WTC11 (cell line): Measurements from ENCODE around the gene MAT2A. TPM values are rescaled to one million over a fixed set of nuclear protein-coding genes. Genes with fewer than 3 reads are reported as not detected.

Experiments used
- ATAC-seq: fragments of 200-7000 bp; cut with Tn5 transposase; 2 replicates; pipeline ENCODE4 v1.10.0; 2021; ENCODE audit warnings: mild to moderate bottlenecking, moderate library complexity
- CTCF ChIA-PET: fragments of 300-600 bp; sonication (Branson Sonifier 250); formaldehyde crosslinking; loops from one replicate; lab custom pipeline; 2021; ENCODE audit warnings: antibody characterized with exemption; lab: Charles Lee
- POLR2A ChIA-PET: fragments of 350-600 bp; sonication (Branson Sonifier 250); formaldehyde crosslinking; loops from one replicate; lab custom pipeline; 2021; ENCODE audit warnings: antibody characterized with exemption; lab: Charles Lee
- DNase-seq: peaks from one replicate; pipeline ENCODE4 v3.0.0; 2021; ENCODE audit warnings: low spot score
- H3K27ac Mint-ChIP-seq: 2 replicates; pipeline ENCODE4 v1.8.0; 2021; ENCODE audit warnings: mixed read lengths
- H3K27me3 Mint-ChIP-seq: 2 replicates; pipeline ENCODE4 v1.8.0; 2021; ENCODE audit warnings: low read depth, mild to moderate bottlenecking, moderate library complexity, mixed read lengths
- H3K36me3 Mint-ChIP-seq: 2 replicates; pipeline ENCODE4 v1.8.0; 2021; ENCODE audit warnings: mixed read lengths
- H3K4me1 Mint-ChIP-seq: 2 replicates; pipeline ENCODE4 v1.8.0; 2022; ENCODE audit warnings: mixed read lengths
- H3K4me3 Mint-ChIP-seq: 2 replicates; pipeline ENCODE4 v1.8.0; 2021; ENCODE audit warnings: mild to moderate bottlenecking, moderate library complexity, mixed read lengths
- H3K9me3 Mint-ChIP-seq: 2 replicates; pipeline ENCODE4 v1.8.0; 2021; ENCODE audit warnings: mixed read lengths
- CDX4 ChIP-seq: fragments of 250-450 bp; sonication (Bioruptor Pico); IDR thresholded peaks from 2 replicates; pipeline ENCODE4 v1.9.0; 2021; ENCODE audit warnings: moderate library complexity, mild to moderate bottlenecking, inconsistent platforms, borderline replicate concordance
- CREB1 ChIP-seq: sonication (generic); formaldehyde crosslinking; IDR thresholded peaks from 2 replicates; pipeline ENCODE4 v1.8.0; 2023; ENCODE audit warnings: mild to moderate bottlenecking, missing genetic modification reagents
- CREM ChIP-seq: sonication (generic); formaldehyde crosslinking; IDR thresholded peaks from 2 replicates; pipeline ENCODE4 v1.8.1; 2022; ENCODE audit warnings: mild to moderate bottlenecking, missing genetic modification reagents, moderate library complexity
- E2F5 ChIP-seq: sonication (generic); formaldehyde crosslinking; IDR thresholded peaks from 2 replicates; pipeline ENCODE4 v1.8.1; 2022; ENCODE audit warnings: mild to moderate bottlenecking, moderate library complexity, missing genetic modification reagents
- ETV6 ChIP-seq: sonication (generic); formaldehyde crosslinking; IDR thresholded peaks from 2 replicates; pipeline ENCODE4 v1.8.1; 2022; ENCODE audit warnings: mild to moderate bottlenecking, missing genetic modification reagents
- FOXK1 ChIP-seq: sonication (generic); formaldehyde crosslinking; IDR thresholded peaks from 2 replicates; pipeline ENCODE4 v1.8.0; 2022; ENCODE audit warnings: mild to moderate bottlenecking, moderate library complexity, missing genetic modification reagents
- FOXP4 ChIP-seq: sonication (generic); formaldehyde crosslinking; IDR thresholded peaks from 2 replicates; pipeline ENCODE4 v1.8.0; 2022; ENCODE audit warnings: mild to moderate bottlenecking, missing genetic modification reagents
- GABPB1 ChIP-seq: sonication (generic); formaldehyde crosslinking; IDR thresholded peaks from 2 replicates; pipeline ENCODE4 v1.8.1; 2023; ENCODE audit warnings: mild to moderate bottlenecking, missing genetic modification reagents
- GTF2I ChIP-seq: fragments of 250-450 bp; sonication (Bioruptor Pico); conservative IDR thresholded peaks from 2 replicates; pipeline ENCODE4 v1.4.0; 2021; ENCODE audit warnings: mild to moderate bottlenecking
- IRF1 ChIP-seq: sonication (generic); formaldehyde crosslinking; IDR thresholded peaks from 2 replicates; pipeline ENCODE4 v1.8.0; 2023; ENCODE audit warnings: missing genetic modification reagents
- KAT7 ChIP-seq: sonication (generic); formaldehyde crosslinking; IDR thresholded peaks from 2 replicates; pipeline ENCODE4 v1.8.1; 2023; ENCODE audit warnings: missing genetic modification reagents, mild to moderate bottlenecking, borderline replicate concordance
- MAX ChIP-seq: sonication (generic); formaldehyde crosslinking; IDR thresholded peaks from 2 replicates; pipeline ENCODE4 v1.8.0; 2022; ENCODE audit warnings: mild to moderate bottlenecking, missing genetic modification reagents
- PRRX2 ChIP-seq: fragments of 250-450 bp; sonication (Bioruptor Pico); IDR thresholded peaks from 2 replicates; pipeline ENCODE4 v1.8.0; 2021; ENCODE audit warnings: mild to moderate bottlenecking
- SP1 ChIP-seq: sonication (generic); formaldehyde crosslinking; conservative IDR thresholded peaks from 2 replicates; pipeline ENCODE4 v1.8.1; 2022; ENCODE audit warnings: missing genetic modification reagents
- TEAD1 ChIP-seq: sonication (generic); formaldehyde crosslinking; IDR thresholded peaks from 2 replicates; pipeline ENCODE4 v1.8.0; 2022; ENCODE audit warnings: mild to moderate bottlenecking, missing genetic modification reagents
- USF1 ChIP-seq: sonication (generic); formaldehyde crosslinking; IDR thresholded peaks from 2 replicates; pipeline ENCODE4 v1.8.0; 2022; ENCODE audit warnings: mild to moderate bottlenecking, missing genetic modification reagents
- ZNF232 ChIP-seq: sonication (generic); formaldehyde crosslinking; IDR thresholded peaks from 2 replicates; pipeline ENCODE4 v1.8.0; 2022; ENCODE audit warnings: mild to moderate bottlenecking, missing genetic modification reagents
- ZNF263 ChIP-seq: sonication (generic); formaldehyde crosslinking; IDR thresholded peaks from 2 replicates; pipeline ENCODE4 v1.8.1; 2022; ENCODE audit warnings: low read depth, mild to moderate bottlenecking, moderate library complexity, missing genetic modification reagents
- total RNA-seq: library from RNA; stranded (reverse); gene quantifications from 3 replicates; pipeline ENCODE4 v1.2.3, GENCODE V29; 2021

MAT2A gene
- total RNA-seq, 1 experiment from 2014 or later = 222 TPM

GRCh38 chr2:85561280-85562212 is 22.6 kb downstream of the MAT2A start, which contains the start of gene GGCX:
Gene GGCX, minus strand, starts transcription at chr2:85561493. Its CDS starts 65 bp downstream, at chr2:85561428.
- H3K4me1 Mint-ChIP-seq = peaks cover 6% of the 10 kb centered on the region
- ATAC-seq = peak; percentile 97
- CTCF ChIA-PET = interaction anchor here (0.8 to 2.6 kb wide), 8 partner anchors 11 to 143 kb away, joined by 3 to 26 read pairs (median 4); partner anchors contain the start of genes RNF181, SH2D6 and VAMP8
- peak within 1 kb of the TSS; percentile 98 for H3K27ac Mint-ChIP-seq
- peaks cover 7% of the 10 kb centered on the region for H3K36me3 Mint-ChIP-seq
- peak within 1 kb of the TSS; percentile 94 for H3K4me3 Mint-ChIP-seq
- no peaks in the 10 kb centered on the region for H3K9me3 Mint-ChIP-seq
- peaks cover 8% of the 10 kb centered on the region for H3K27me3 Mint-ChIP-seq
- POLR2A ChIA-PET = interaction anchor here (0.6 to 4.1 kb wide), 14 partner anchors 9 to 532 kb away, joined by 3 to 19 read pairs (median 4); partner anchors contain the start of genes C2orf68, MAT2A and SH2D6
- TF ChIP-seq E2F5 (CRISPR knock-in tag) (peak; percentile 57; the same call in 1 of the 2 replicates), GTF2I (CRISPR knock-in tag) (no peak), KAT7 (CRISPR knock-in tag) (peak; percentile 38; the same call in 1 of the 2 replicates), CREB1 (CRISPR knock-in tag) (peak; percentile 32; the same call in 1 of the 2 replicates), USF1 (CRISPR knock-in tag) (peak; percentile 45; the same call in 1 of the 2 replicates), FOXK1 (CRISPR knock-in tag) (peak; percentile 85), SP1 (CRISPR knock-in tag) (peak; percentile 87), CDX4 (CRISPR knock-in tag) (no peak), ZNF263 (0 out of 2 replicates have a peak, but pooled peaks have one; percentile 16), FOXP4 (CRISPR knock-in tag) (peak; percentile 17; the same call in 1 of the 2 replicates), PRRX2 (CRISPR knock-in tag) (no peak), TEAD1 (CRISPR knock-in tag) (peak; percentile 72), IRF1 (CRISPR knock-in tag) (0 out of 2 replicates have a peak, but pooled peaks have one; percentile 47), ZNF232 (CRISPR knock-in tag) (no peak), MAX (CRISPR knock-in tag) (peak; percentile 67; the same call in 1 of the 2 replicates), ETV6 (CRISPR knock-in tag) (peak; percentile 94), CREM (CRISPR knock-in tag) (peak; percentile 90; the same call in 1 of the 2 replicates)
- TF ChIP-seq, all 79 proteins: peak for 13
- peak; percentile 98 for DNase-seq

GRCh38 chr2:85564144-85564563 is 25.2 kb downstream of the MAT2A start:
- no peaks in the 10 kb centered on the region for H3K9me3 Mint-ChIP-seq
- no peak for DNase-seq
- no peak for ATAC-seq
- ChIA-PET POLR2A (no interaction called here), CTCF (interaction anchor here (1.1 kb wide), 1 partner anchor 12 kb away, joined by 4 read pairs; no protein-coding TSS in a partner anchor)
- no peak overlapping the region for H3K4me3 Mint-ChIP-seq
- peaks cover 9% of the 10 kb centered on the region for H3K4me1 Mint-ChIP-seq
- H3K36me3 Mint-ChIP-seq = no peaks in the 10 kb centered on the region
- H3K27me3 Mint-ChIP-seq = peaks cover 27% of the 10 kb centered on the region
- TF ChIP-seq GABPB1 (CRISPR knock-in tag) (peak; percentile 52; the same call in 1 of the 2 replicates), KAT7 (CRISPR knock-in tag) (no peak)
- H3K27ac Mint-ChIP-seq = no peak overlapping the region
